Keratinocyte (primary cell): ENCODE results near the gene TNP1. TPM values are rescaled to one million over a fixed set of nuclear protein-coding genes. Genes with fewer than 3 reads are reported as not detected.

Source experiments
- DNase-seq: peaks from one replicate; pipeline ENCODE4 v3.0.0-alpha.2; 2011; ENCODE audit warnings: low read depth, missing footprints, low spot score
- FAIRE-seq: peaks from 2 replicates; lab custom pipeline; 2011; peaks lifted over from hg19 to GRCh38; lab: Jason Lieb, UNC
- H2AFZ ChIP-seq: 2 replicates; pipeline ENCODE4 v1.6.0; 2012; ENCODE audit warnings: low read length, control low read depth, inconsistent platforms; ENCODE audit not compliant: control insufficient read depth
- H3K27ac ChIP-seq: 2 replicates; pipeline ENCODE4 v1.5.1; 2011; ENCODE audit warnings: low read length; ENCODE audit not compliant: control insufficient read depth, insufficient read depth
- H3K27me3 ChIP-seq: 3 replicates; pipeline ENCODE4 v1.6.0; 2011; ENCODE audit warnings: low read length; ENCODE audit not compliant: control insufficient read depth, insufficient read depth; ENCODE audit errors: extremely low read depth
- H3K36me3 ChIP-seq, 2 experiments: 2 replicates in 1 of 2; 3 replicates in 1 of 2; pipeline ENCODE4 v1.5.1; 2011; ENCODE audit warnings: low read length in 2 of 2, mild to moderate bottlenecking in 1 of 2; ENCODE audit not compliant: control insufficient read depth in 2 of 2, insufficient read depth in 2 of 2; ENCODE audit errors: extremely low read depth in 1 of 2
- H3K4me1 ChIP-seq: 3 replicates; pipeline ENCODE4 v1.5.1; 2011; ENCODE audit warnings: low read length; ENCODE audit not compliant: control insufficient read depth, insufficient read depth; ENCODE audit errors: extremely low read depth
- H3K4me2 ChIP-seq: 3 replicates; pipeline ENCODE4 v1.6.0; 2011; ENCODE audit warnings: low read depth, low read length; ENCODE audit not compliant: control insufficient read depth, insufficient read depth; ENCODE audit errors: extremely low read depth
- H3K4me3 ChIP-seq, 3 experiments: fragments of 200-600 bp in 1 of 3; sonication (generic) in 1 of 3; 2 replicates in 2 of 3; 3 replicates in 1 of 3; pipeline ENCODE4 v1.5.1; 2011 to 2016; ENCODE audit warnings: low read length in 3 of 3, mild to moderate bottlenecking in 3 of 3, control low read depth in 2 of 3, inconsistent platforms in 1 of 3, low read depth in 1 of 3, mixed read lengths in 1 of 3, mixed run types in 1 of 3, moderate library complexity in 1 of 3; ENCODE audit not compliant: control insufficient read depth in 2 of 3, insufficient read depth in 2 of 3; ENCODE audit errors: extremely low read depth in 1 of 3
- H3K79me2 ChIP-seq: 2 replicates; pipeline ENCODE4 v1.6.0; 2012; ENCODE audit warnings: low read length; ENCODE audit not compliant: control insufficient read depth, insufficient read depth
- H3K9ac ChIP-seq: 3 replicates; pipeline ENCODE4 v1.6.0; 2011; ENCODE audit warnings: low read length; ENCODE audit not compliant: control insufficient read depth, insufficient read depth; ENCODE audit errors: extremely low read depth
- H3K9me1 ChIP-seq: 3 replicates; pipeline ENCODE4 v1.6.0; 2011; ENCODE audit warnings: low read length; ENCODE audit not compliant: control insufficient read depth, insufficient read depth; ENCODE audit errors: extremely low read depth
- H3K9me3 ChIP-seq: 2 replicates; pipeline ENCODE4 v1.5.1; 2012; ENCODE audit warnings: low read depth, low read length; ENCODE audit not compliant: control insufficient read depth
- H4K20me1 ChIP-seq: 3 replicates; pipeline ENCODE4 v1.6.0; 2011; ENCODE audit warnings: low read length; ENCODE audit not compliant: control insufficient read depth, insufficient read depth; ENCODE audit errors: extremely low read depth
- CTCF ChIP-seq, 3 experiments: IDR thresholded peaks in 1 of 3; conservative IDR thresholded peaks in 1 of 3; optimal IDR thresholded peaks in 1 of 3; 2 replicates in 2 of 3; 3 replicates in 1 of 3; pipeline versions ENCODE3 to v1.5.1; 2011; ENCODE audit warnings: low read length in 3 of 3, mild to moderate bottlenecking in 3 of 3, moderate library complexity in 2 of 3, control low read depth in 1 of 3, inconsistent platforms in 1 of 3; ENCODE audit not compliant: insufficient read depth in 2 of 3; ENCODE audit errors: extremely low read depth in 1 of 3
- EZH2 ChIP-seq: IDR thresholded peaks from one replicate; pipeline ENCODE4 v1.6.1; 2012; ENCODE audit warnings: inconsistent platforms, mild to moderate bottlenecking, low read length, moderate library complexity
- dilution Hi-C: fragments of 300-500 bp; cut with MboI; formaldehyde crosslinking; loops from one replicate; pipeline ENCODE4 v1.7.0; 2020; ENCODE audit warnings: low sequenced_read_pairs; ENCODE audit not compliant: extremely low pct_ligation_motif_present
- polyA plus RNA-seq, 5 experiments: library from polyadenylated mRNA; depleted of rRNA in 3 of 5; stranded (reverse) in 3 of 5; stranded (forward) in 1 of 5; unstranded in 1 of 5; fragments of >200 nt; gene quantifications; 1 replicate in 1 of 5; 2 replicates in 3 of 5; 3 replicates in 1 of 5; pipeline versions ENCODE4 v1.2.1 to v1.2.3, GENCODE V29; 2011 to 2012; ENCODE audit warnings: missing spikeins in 2 of 5, low read depth in 1 of 5, low replicate concordance in 1 of 5

The TNP1 gene
- polyA plus RNA-seq, 1 donor (not counting 4 experiments of a cell fraction or from before 2014, with no cell fraction given), result not detected

- Histone ChIP-seq H3K27ac (no peak overlapping the region), H3K9ac (no peak overlapping the region), H3K79me2 (no peaks in the 10 kb centered on the region), H3K9me3 (no peaks in the 10 kb centered on the region), H4K20me1 (no peaks in the 10 kb centered on the region), H3K4me2 (no peak overlapping the region), H3K9me1 (no peaks in the 10 kb centered on the region), H3K4me1 (no peaks in the 10 kb centered on the region), H3K27me3 (peaks cover 6% of the 10 kb centered on the region), H3K36me3 (no peaks in the 10 kb centered on the region), H3K4me3 (no peak overlapping the region), H2AFZ (no peak overlapping the region)
- DNase-seq (no peak), FAIRE-seq (no peak)
- TF ChIP-seq EZH2 (no peak), CTCF (optimal IDR thresholded peaks at IDR 0.05 in 1 of 3, IDR thresholded peaks at IDR 0.05 in 1 of 3, conservative IDR thresholded peaks at IDR 0.05 in 1 of 3; ENCODE audit: extremely low read depth in 1 of 3, insufficient read depth in 2 of 3, low read length in 3 of 3) (no peak)
- dilution Hi-C loops, result no loop called here
Observed at GRCh38 chr2:216842636-216843035, 17.2 kb downstream of the TNP1 start.

GRCh38 chr2:216839688-216840087, 20.2 kb downstream of the TNP1 start:
- no peaks in the 10 kb centered on the region for H3K79me2 ChIP-seq
- DNase-seq (no peak), FAIRE-seq (no peak)
- no peak overlapping the region for H2AFZ ChIP-seq
- H3K27ac ChIP-seq, result no peak overlapping the region
- no peaks in the 10 kb centered on the region for H3K9me1 ChIP-seq
- peaks cover 6% of the 10 kb centered on the region for H3K27me3 ChIP-seq
- H4K20me1 ChIP-seq, result no peaks in the 10 kb centered on the region
- no peak for TF ChIP-seq EZH2
- no peak for TF ChIP-seq CTCF (optimal IDR thresholded peaks at IDR 0.05 in 1 of 3, IDR thresholded peaks at IDR 0.05 in 1 of 3, conservative IDR thresholded peaks at IDR 0.05 in 1 of 3; ENCODE audit: extremely low read depth in 1 of 3, insufficient read depth in 2 of 3, low read length in 3 of 3)
- H3K9me3 ChIP-seq, result no peaks in the 10 kb centered on the region
- H3K4me2 ChIP-seq, result no peak overlapping the region
- dilution Hi-C loops, result no loop called here
- no peak overlapping the region for H3K9ac ChIP-seq
- no peaks in the 10 kb centered on the region for H3K36me3 ChIP-seq
- H3K4me1 ChIP-seq, result no peaks in the 10 kb centered on the region
- no peak overlapping the region for H3K4me3 ChIP-seq
